ENCODE results near the gene SREBF2.

- no peak for TF ChIP-seq CTCF (conservative IDR thresholded peaks at IDR 0.05; ENCODE audit: low read length)
- no peak for TF ChIP-seq EZH2phosphoT487 (IDR thresholded peaks at IDR 0.05; ENCODE audit: borderline replicate concordance)
Observed at GRCh38 chr22:41892721-41893120, 59.8 kb downstream of the SREBF2 start.

All from Loucy (cell line).